IPS DF 4.7 (cell line): Measurements from ENCODE around the gene R3HDM2.

Experiments
- DNase-seq: peaks from one replicate; pipeline ENCODE4 v3.0.0-alpha.2; 2013; ENCODE audit warnings: low spot score; ENCODE audit errors: extremely low read depth

R3HDM2 gene

GRCh38 chr12:57272337-57273151, 158.3 kb downstream of the R3HDM2 start:
- DNase-seq: no peak

- DNase-seq: no peak
These were observed 159.8 kb downstream of the R3HDM2 start for GRCh38 chr12:57270966-57271470.

DNA sequence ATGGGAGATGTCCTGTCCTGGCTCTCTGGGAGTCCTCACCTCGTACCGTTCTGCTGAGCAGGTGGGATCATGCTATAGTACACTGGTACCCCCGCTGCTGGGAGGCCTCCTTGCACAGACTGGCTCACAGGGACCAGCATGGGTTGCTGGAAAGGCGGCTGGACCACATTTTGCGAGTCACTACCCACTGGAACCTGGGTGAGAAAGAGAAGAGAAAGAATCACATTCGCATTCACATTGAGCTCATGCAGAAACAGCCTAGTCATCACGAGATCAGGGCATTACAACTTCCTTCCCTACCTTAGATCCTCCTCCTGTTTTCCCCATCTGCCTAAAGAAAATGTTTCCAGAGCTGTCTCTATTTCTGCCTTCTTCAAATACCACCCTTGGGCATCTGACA, 162.6 kb downstream of the R3HDM2 start:
- no peak for DNase-seq

DNA sequence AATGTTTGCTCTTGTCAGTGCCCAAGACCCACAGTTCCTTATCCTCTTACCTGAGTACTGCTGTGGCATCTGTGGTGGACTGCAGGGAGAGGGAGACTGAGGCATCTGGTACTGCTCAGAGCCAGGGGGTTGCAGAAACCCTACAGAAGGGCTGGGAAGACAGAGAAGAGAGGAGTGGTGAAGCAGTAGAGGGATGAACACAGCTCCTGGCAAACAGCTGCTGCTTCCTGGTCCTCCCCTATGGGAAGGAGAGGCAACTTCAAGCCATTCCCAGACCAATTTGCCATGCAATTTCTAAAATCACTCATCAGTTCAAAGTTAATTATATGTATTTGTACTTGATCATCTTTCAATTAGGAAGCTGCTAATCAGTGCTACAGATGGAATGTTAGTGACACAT, 164.2 kb downstream of the R3HDM2 start:
- DNase-seq: no peak

DNA sequence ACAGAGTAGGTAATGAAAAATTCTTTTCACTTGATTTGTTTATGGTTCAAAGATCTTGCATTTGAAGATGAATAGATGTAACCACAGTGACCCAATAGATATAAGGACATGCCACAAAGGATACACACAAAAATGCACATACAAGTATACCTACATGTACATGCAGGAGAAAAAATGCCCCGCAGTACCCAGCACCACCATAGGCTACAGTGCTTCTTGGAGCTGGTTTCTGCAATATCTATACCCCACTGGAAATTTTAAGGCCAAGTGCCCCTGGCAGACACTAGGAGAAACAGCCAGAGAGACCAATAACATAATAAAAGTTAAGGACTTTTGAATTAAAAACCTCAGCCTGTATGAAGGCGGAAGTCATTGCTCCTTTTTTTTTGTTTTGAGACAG, 167.7 kb downstream of the R3HDM2 start:
- no peak for DNase-seq

DNA sequence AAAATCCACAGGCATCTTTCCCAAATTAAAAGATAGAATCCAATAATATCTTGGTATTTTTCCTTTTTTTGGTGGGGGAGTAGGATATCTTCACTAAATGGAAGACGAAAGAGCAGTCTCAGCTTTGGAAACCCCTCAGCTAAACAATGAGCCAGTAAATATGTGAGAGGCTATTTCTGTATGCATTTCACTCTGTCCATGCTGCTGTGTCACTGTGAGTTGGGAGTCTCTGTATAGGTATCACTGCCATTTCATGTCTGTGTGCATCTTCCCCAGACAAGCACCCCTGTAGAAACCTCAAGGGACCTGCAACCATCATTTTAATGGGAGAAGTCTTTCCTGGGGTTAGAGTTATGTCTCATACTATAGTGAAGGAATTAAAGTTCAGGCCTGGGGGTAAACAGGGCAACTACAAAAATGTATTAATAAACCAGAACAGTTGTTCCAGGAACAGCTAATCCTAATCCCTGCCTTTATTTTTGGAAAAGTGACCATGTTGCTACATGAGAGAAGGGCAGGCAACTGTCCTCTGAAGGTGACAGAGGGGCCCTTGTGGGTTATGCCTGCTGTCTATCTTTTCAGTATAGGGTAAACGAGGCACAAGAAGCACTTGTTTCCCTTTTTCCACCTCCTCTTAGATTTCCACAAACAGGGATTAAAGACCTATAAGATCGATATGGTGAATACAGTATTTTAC, 168.6 kb downstream of the R3HDM2 start:
- no peak for DNase-seq

DNA sequence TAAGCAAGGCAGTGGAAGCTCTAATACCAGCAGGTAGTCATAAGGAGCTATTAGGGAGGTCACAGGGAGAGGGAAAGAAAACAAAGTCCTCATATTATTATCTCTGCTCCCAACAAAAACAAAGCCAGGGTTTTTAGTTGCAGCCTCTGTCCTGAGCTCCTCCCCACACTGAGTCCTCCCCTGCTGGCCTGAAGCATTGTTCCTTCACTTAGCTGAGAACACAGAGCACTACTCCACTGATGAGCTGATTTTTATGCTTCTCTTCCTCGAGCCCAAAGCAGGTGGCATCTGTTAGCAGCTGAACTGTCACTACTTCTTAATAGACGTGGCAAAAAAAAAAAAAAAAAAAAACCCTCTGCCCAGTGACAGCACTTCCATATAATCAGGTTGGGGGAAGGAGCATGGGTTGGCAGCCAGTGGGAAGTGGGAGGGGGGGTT, 169.4 kb downstream of the R3HDM2 start:
- no peak for DNase-seq

- DNase-seq: no peak
These were observed 170.5 kb downstream of the R3HDM2 start for GRCh38 chr12:57260366-57260765.

DNA sequence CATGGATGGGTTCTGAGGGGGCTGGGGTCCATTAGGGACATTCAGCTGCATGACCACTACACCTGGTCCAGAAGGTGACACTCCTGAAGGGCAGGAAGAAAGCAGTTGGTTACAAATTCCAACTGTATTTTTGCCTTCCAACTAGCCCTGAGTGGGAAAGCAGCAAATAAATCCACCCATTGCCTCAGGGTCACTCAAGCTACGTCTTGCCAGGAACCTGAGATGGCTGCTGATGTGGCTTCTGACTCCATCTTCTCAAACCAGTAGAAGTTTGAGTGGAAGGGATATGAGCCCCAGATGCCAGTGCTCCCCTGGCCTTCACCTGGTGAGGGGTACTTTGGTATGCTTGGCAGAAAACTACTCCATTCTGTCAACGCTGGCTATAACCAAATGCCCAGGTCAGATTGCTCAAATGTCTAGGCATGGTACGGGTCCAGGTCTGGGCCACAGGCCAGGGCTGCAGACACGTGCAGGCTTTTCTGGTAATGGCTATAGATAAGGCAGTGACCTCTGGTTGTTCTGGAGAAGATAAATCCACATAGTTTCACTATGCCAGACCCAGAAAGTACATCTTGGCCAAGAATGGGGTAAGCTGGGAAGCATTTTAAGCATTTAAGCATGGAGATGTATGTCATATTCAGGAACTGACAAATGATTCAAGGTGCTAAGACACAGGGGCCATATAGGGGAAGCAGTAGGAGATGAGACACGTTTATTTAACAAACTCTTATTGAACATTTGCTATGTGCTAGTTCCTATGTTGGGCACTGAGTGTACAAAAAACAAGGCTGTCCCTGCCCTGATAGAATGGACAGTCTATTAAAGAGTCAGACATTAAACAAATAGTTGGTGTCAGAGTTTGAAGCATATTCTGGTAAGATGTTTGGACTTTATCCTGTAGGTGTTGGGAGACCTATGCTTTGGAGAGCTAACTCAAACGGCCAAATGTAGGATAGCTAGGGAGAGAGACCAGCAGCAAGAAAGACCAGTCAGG, 171.6 kb downstream of the R3HDM2 start:
- no peak for DNase-seq

- DNase-seq: no peak
These were observed 174.9 kb downstream of the R3HDM2 start for GRCh38 chr12:57255916-57256315.

- DNase-seq: no peak
These were observed 176.2 kb downstream of the R3HDM2 start for GRCh38 chr12:57254506-57255280.

- DNase-seq: no peak
These were observed 179.9 kb downstream of the R3HDM2 start, which contains the start of gene STAC3 for GRCh38 chr12:57250956-57251355. TSS of gene STAC3 (minus strand) at chr12:57251187. CDS start at chr12:57249636, 1,551 bp downstream.

- DNase-seq: no peak
These were observed 180.3 kb downstream of the R3HDM2 start for GRCh38 chr12:57250541-57250940.

GRCh38 chr12:57248934-57249742, 181.7 kb downstream of the R3HDM2 start:
- DNase-seq: no peak

- DNase-seq: no peak
These were observed 183.8 kb downstream of the R3HDM2 start for GRCh38 chr12:57247041-57247440.

GRCh38 chr12:57244312-57244696, 186.5 kb downstream of the R3HDM2 start:
- DNase-seq: no peak

GRCh38 chr12:57243521-57244311, 187.1 kb downstream of the R3HDM2 start:
- DNase-seq: no peak

DNA sequence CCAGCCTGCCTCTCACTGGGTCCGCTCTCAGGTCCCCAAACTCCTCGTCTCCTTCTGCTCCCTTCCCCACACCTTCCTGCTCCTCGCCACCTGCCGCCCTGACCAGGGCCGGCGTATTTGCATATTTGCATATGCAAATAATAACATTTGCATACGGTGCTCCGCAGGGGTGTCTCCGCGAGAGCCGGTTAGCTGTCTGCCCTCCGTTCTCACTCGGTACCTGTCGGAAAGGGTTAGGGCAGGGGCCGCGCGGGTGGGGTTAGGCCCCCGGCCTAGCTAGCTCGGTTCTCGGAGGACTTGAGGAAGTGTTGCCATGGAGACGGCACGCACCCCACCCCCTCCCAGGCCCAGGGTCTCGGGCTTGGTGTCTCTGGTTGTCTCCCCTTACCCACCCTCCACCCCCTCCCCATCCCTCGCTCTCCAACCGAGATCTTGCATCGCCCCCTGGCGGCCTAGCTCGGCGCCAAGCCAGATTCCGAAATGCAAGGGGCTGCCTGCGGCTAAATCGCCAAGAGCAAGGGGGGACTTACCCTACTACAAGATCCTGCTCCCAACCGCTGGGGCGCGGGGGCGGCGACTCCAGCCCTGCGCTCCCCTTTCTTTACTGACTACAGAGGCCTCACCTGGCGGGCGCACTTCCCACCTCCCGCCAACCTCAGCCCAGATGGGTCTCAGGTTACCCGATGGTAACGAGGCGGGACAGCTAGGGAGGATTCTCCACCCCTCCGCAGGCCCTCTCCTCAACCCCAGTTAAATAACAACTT, 188.0 kb downstream of the R3HDM2 start:
- DNase-seq: no peak
